Measurements from ENCODE around the gene CTNNA2.
"Not testable (repeated sequence)": the region's sequence is repeated elsewhere in the genome, so short reads cannot be mapped to it uniquely, and the experiment has no call there.

The CTNNA2 gene

GRCh38 chr2:80016171-80016570 lies 503.3 kb downstream of the CTNNA2 start:
- Histone ChIP-seq H3K27ac (ENCODE audit: low read depth, low read length) (no peak overlapping the region), H2AFZ (ENCODE audit: low read length, unreplicated experiment) (no peak overlapping the region), H3K27me3 (ENCODE audit: insufficient read depth, low read length) (no peaks in the 10 kb centered on the region)

GRCh38 chr2:80019571-80020460 lies 507.0 kb downstream of the CTNNA2 start:
- Histone ChIP-seq H3K27ac (ENCODE audit: low read depth, low read length) (no peak overlapping the region), H3K36me3 (ENCODE audit: insufficient read depth, low read length) (no peaks in the 10 kb centered on the region), H2AFZ (ENCODE audit: low read length, unreplicated experiment) (no peak overlapping the region), H3K79me2 (ENCODE audit: control insufficient read depth, insufficient read depth, low read length, unreplicated experiment) (no peaks in the 10 kb centered on the region), H3K4me1 (ENCODE audit: control insufficient read depth, insufficient read depth, low read length, unreplicated experiment) (no peaks in the 10 kb centered on the region), H3K27me3 (ENCODE audit: insufficient read depth, low read length) (no peaks in the 10 kb centered on the region), H3K4me3 (ENCODE audit: low read depth, low read length) (no peak overlapping the region)

More at GRCh38 chr2:80016171-80016570, 503.3 kb downstream of the CTNNA2 start:
- no peaks in the 10 kb centered on the region for H3K79me2 ChIP-seq (ENCODE audit: control insufficient read depth, insufficient read depth, low read length, unreplicated experiment)
- no peaks in the 10 kb centered on the region for H3K36me3 ChIP-seq (ENCODE audit: insufficient read depth, low read length)
- H3K4me3 ChIP-seq (ENCODE audit: low read depth, low read length): no peak overlapping the region
- peaks cover 4% of the 10 kb centered on the region for H3K4me1 ChIP-seq (ENCODE audit: control insufficient read depth, insufficient read depth, low read length, unreplicated experiment)

GRCh38 chr2:80022018-80022417 lies 509.2 kb downstream of the CTNNA2 start:
- Histone ChIP-seq H3K27me3 (ENCODE audit: insufficient read depth, low read length) (no peaks in the 10 kb centered on the region), H3K27ac (ENCODE audit: low read depth, low read length) (no peak overlapping the region), H3K79me2 (ENCODE audit: control insufficient read depth, insufficient read depth, low read length, unreplicated experiment) (no peaks in the 10 kb centered on the region), H3K36me3 (ENCODE audit: insufficient read depth, low read length) (no peaks in the 10 kb centered on the region), H2AFZ (ENCODE audit: low read length, unreplicated experiment) (no peak overlapping the region), H3K4me3 (ENCODE audit: low read depth, low read length) (no peak overlapping the region), H3K4me1 (ENCODE audit: control insufficient read depth, insufficient read depth, low read length, unreplicated experiment) (no peaks in the 10 kb centered on the region)

- no peaks in the 10 kb centered on the region for H3K36me3 ChIP-seq (ENCODE audit: insufficient read depth, low read length)
- no peaks in the 10 kb centered on the region for H3K79me2 ChIP-seq (ENCODE audit: control insufficient read depth, insufficient read depth, low read length, unreplicated experiment)
- no peaks in the 10 kb centered on the region for H3K4me1 ChIP-seq (ENCODE audit: control insufficient read depth, insufficient read depth, low read length, unreplicated experiment)
- H3K27me3 ChIP-seq (ENCODE audit: insufficient read depth, low read length): no peaks in the 10 kb centered on the region
- no peak overlapping the region for H3K4me3 ChIP-seq (ENCODE audit: low read depth, low read length)
- no peak overlapping the region for H2AFZ ChIP-seq (ENCODE audit: low read length, unreplicated experiment)
- no peak overlapping the region for H3K27ac ChIP-seq (ENCODE audit: low read depth, low read length)
Measured at GRCh38 chr2:80026040-80026729, 513.3 kb downstream of the CTNNA2 start.

- Histone ChIP-seq H3K4me3 (ENCODE audit: low read depth, low read length) (no peak overlapping the region), H2AFZ (ENCODE audit: low read length, unreplicated experiment) (no peak overlapping the region), H3K79me2 (ENCODE audit: control insufficient read depth, insufficient read depth, low read length, unreplicated experiment) (no peaks in the 10 kb centered on the region)
Measured at GRCh38 chr2:80028051-80028450, 515.2 kb downstream of the CTNNA2 start.

GRCh38 chr2:80028584-80028983 lies 515.7 kb downstream of the CTNNA2 start:
- Histone ChIP-seq H3K4me3 (ENCODE audit: low read depth, low read length) (no peak overlapping the region), H3K27ac (ENCODE audit: low read depth, low read length) (no peak overlapping the region), H3K27me3 (ENCODE audit: insufficient read depth, low read length) (no peaks in the 10 kb centered on the region), H3K79me2 (ENCODE audit: control insufficient read depth, insufficient read depth, low read length, unreplicated experiment) (no peaks in the 10 kb centered on the region), H3K4me1 (ENCODE audit: control insufficient read depth, insufficient read depth, low read length, unreplicated experiment) (no peaks in the 10 kb centered on the region), H3K36me3 (ENCODE audit: insufficient read depth, low read length) (no peaks in the 10 kb centered on the region), H2AFZ (ENCODE audit: low read length, unreplicated experiment) (no peak overlapping the region)

More at GRCh38 chr2:80028051-80028450, 515.2 kb downstream of the CTNNA2 start:
- Histone ChIP-seq H3K36me3 (ENCODE audit: insufficient read depth, low read length) (no peaks in the 10 kb centered on the region), H3K27ac (ENCODE audit: low read depth, low read length) (no peak overlapping the region), H3K27me3 (ENCODE audit: insufficient read depth, low read length) (no peaks in the 10 kb centered on the region), H3K4me1 (ENCODE audit: control insufficient read depth, insufficient read depth, low read length, unreplicated experiment) (no peaks in the 10 kb centered on the region)

GRCh38 chr2:80030135-80030534 lies 517.3 kb downstream of the CTNNA2 start:
- Histone ChIP-seq H2AFZ (ENCODE audit: low read length, unreplicated experiment) (no peak overlapping the region), H3K36me3 (ENCODE audit: insufficient read depth, low read length) (no peaks in the 10 kb centered on the region), H3K79me2 (ENCODE audit: control insufficient read depth, insufficient read depth, low read length, unreplicated experiment) (no peaks in the 10 kb centered on the region), H3K27ac (ENCODE audit: low read depth, low read length) (no peak overlapping the region), H3K4me3 (ENCODE audit: low read depth, low read length) (no peak overlapping the region), H3K4me1 (ENCODE audit: control insufficient read depth, insufficient read depth, low read length, unreplicated experiment) (no peaks in the 10 kb centered on the region), H3K27me3 (ENCODE audit: insufficient read depth, low read length) (no peaks in the 10 kb centered on the region)

GRCh38 chr2:80032684-80033083 lies 519.8 kb downstream of the CTNNA2 start:
- not testable (repeated sequence) for H3K4me1 ChIP-seq (ENCODE audit: control insufficient read depth, insufficient read depth, low read length, unreplicated experiment); H3K27ac ChIP-seq (ENCODE audit: low read depth, low read length); H3K27me3 ChIP-seq (ENCODE audit: insufficient read depth, low read length); H3K79me2 ChIP-seq (ENCODE audit: control insufficient read depth, insufficient read depth, low read length, unreplicated experiment); H3K4me3 ChIP-seq (ENCODE audit: low read depth, low read length); H3K36me3 ChIP-seq (ENCODE audit: insufficient read depth, low read length); H2AFZ ChIP-seq (ENCODE audit: low read length, unreplicated experiment)

GRCh38 chr2:80035749-80036285 lies 523.0 kb downstream of the CTNNA2 start:
- Histone ChIP-seq H3K36me3 (ENCODE audit: insufficient read depth, low read length) (no peaks in the 10 kb centered on the region), H3K27me3 (ENCODE audit: insufficient read depth, low read length) (no peaks in the 10 kb centered on the region), H3K79me2 (ENCODE audit: control insufficient read depth, insufficient read depth, low read length, unreplicated experiment) (no peaks in the 10 kb centered on the region), H3K4me1 (ENCODE audit: control insufficient read depth, insufficient read depth, low read length, unreplicated experiment) (no peaks in the 10 kb centered on the region), H3K4me3 (ENCODE audit: low read depth, low read length) (no peak overlapping the region), H2AFZ (ENCODE audit: low read length, unreplicated experiment) (no peak overlapping the region), H3K27ac (ENCODE audit: low read depth, low read length) (no peak overlapping the region)

- no peaks in the 10 kb centered on the region for H3K36me3 ChIP-seq (ENCODE audit: insufficient read depth, low read length)
Measured at GRCh38 chr2:80037310-80037709, 524.5 kb downstream of the CTNNA2 start.

More at GRCh38 chr2:80037310-80037709, 524.5 kb downstream of the CTNNA2 start:
- Histone ChIP-seq H3K4me3 (ENCODE audit: low read depth, low read length) (no peak overlapping the region), H3K4me1 (ENCODE audit: control insufficient read depth, insufficient read depth, low read length, unreplicated experiment) (no peaks in the 10 kb centered on the region), H3K79me2 (ENCODE audit: control insufficient read depth, insufficient read depth, low read length, unreplicated experiment) (no peaks in the 10 kb centered on the region), H3K27me3 (ENCODE audit: insufficient read depth, low read length) (no peaks in the 10 kb centered on the region), H3K27ac (ENCODE audit: low read depth, low read length) (no peak overlapping the region), H2AFZ (ENCODE audit: low read length, unreplicated experiment) (no peak overlapping the region)

Data from ACC112 (cell line).